HepG2 (cell line): ENCODE results near the gene ALDH3B1. TPM values are rescaled to one million over a fixed set of nuclear protein-coding genes. Genes with fewer than 3 reads are reported as not detected.
A peak's percentile ranks its signal among the peaks of the same experiment; 100 is the strongest.

Experiments used
- MED8 ChIP-seq: sonication (generic); formaldehyde crosslinking; IDR thresholded peaks from 2 replicates; pipeline ENCODE4 v1.8.1; 2023; ENCODE audit warnings: mild to moderate bottlenecking, missing genetic modification reagents; ENCODE audit not compliant: insufficient replicate concordance
- MTA3 ChIP-seq: sonication (generic); formaldehyde crosslinking; IDR thresholded peaks from 2 replicates; pipeline ENCODE4 v1.4.0; 2020; ENCODE audit warnings: missing genetic modification reagents
- PLRG1 ChIP-seq: fragments of 450-650 bp; conservative IDR thresholded peaks from 2 replicates; pipeline ENCODE4 v1.6.1; 2016
- PPARG ChIP-seq: conservative IDR thresholded peaks from 2 replicates; pipeline ENCODE4 v1.6.1; 2016; ENCODE audit warnings: missing biosample characterization, missing genetic modification reagents
- SMARCE1 ChIP-seq: fragments of 450-650 bp; IDR thresholded peaks from 2 replicates; pipeline ENCODE4 v1.6.1; 2017; ENCODE audit warnings: borderline replicate concordance
- polyA plus RNA-seq, 8 experiments: library from polyadenylated mRNA; depleted of rRNA in 3 of 8; stranded (reverse) in 7 of 8; unstranded in 1 of 8; fragments of >200 nt; fragmentation: Illumina TruSeq in 4 of 8; extraction: Trizol in 4 of 8; gene quantifications; 2 replicates each; pipeline versions ENCODE4 v1.2.1 to v1.2.3, GENCODE V29; 2011 to 2016; ENCODE audit warnings: low read depth in 4 of 8, missing spikeins in 1 of 8, mixed read lengths in 1 of 8; ENCODE audit not compliant: insufficient read depth in 1 of 8
- total RNA-seq, 5 experiments: library from RNA; depleted of rRNA; stranded (reverse); fragments of >200 nt; fragmentation: Illumina TruSeq; extraction: Trizol; gene quantifications; 2 replicates each; pipeline ENCODE4 v1.2.3, GENCODE V29; 2016; ENCODE audit warnings: low read depth in 1 of 5
- TF ChIP-seq, protein P1 (sequence below): sonication (generic); formaldehyde crosslinking; IDR thresholded peaks from 2 replicates; pipeline ENCODE4 v1.8.0; 2022; ENCODE audit warnings: mild to moderate bottlenecking, missing genetic modification reagents
- TF ChIP-seq, protein P2 (sequence below): sonication (generic); formaldehyde crosslinking; IDR thresholded peaks from 2 replicates; pipeline ENCODE4 v1.8.0; 2022; ENCODE audit warnings: mild to moderate bottlenecking, missing genetic modification reagents, moderate library complexity
- TF ChIP-seq, protein P3 (sequence below): IDR thresholded peaks from 2 replicates; pipeline ENCODE4 v1.6.1; 2016; ENCODE audit warnings: control low read depth
- TF ChIP-seq, protein P4 (sequence below): sonication (generic); formaldehyde crosslinking; IDR thresholded peaks from one replicate; pipeline ENCODE4 v1.5.1; 2020; ENCODE audit warnings: mild to moderate bottlenecking, missing genetic modification reagents; ENCODE audit errors: not compliant biosample characterization
- TF ChIP-seq, protein P5 (sequence below), 2 experiments: sonication (generic) in 1 of 2; formaldehyde crosslinking in 1 of 2; IDR thresholded peaks; 2 replicates each; pipeline versions ENCODE4 v1.6.1 to v1.9.0; 2014 to 2022; ENCODE audit warnings: antibody characterized with exemption in 1 of 2, borderline replicate concordance in 1 of 2, inconsistent platforms in 1 of 2, low read depth in 1 of 2, missing genetic modification reagents in 1 of 2

ALDH3B1 gene
- total and polyA plus RNA-seq, 2 of the 13 experiments (the other 11 are each of a cell fraction or from before 2014, with no cell fraction given): 4.0 to 6.7 TPM

DNA sequence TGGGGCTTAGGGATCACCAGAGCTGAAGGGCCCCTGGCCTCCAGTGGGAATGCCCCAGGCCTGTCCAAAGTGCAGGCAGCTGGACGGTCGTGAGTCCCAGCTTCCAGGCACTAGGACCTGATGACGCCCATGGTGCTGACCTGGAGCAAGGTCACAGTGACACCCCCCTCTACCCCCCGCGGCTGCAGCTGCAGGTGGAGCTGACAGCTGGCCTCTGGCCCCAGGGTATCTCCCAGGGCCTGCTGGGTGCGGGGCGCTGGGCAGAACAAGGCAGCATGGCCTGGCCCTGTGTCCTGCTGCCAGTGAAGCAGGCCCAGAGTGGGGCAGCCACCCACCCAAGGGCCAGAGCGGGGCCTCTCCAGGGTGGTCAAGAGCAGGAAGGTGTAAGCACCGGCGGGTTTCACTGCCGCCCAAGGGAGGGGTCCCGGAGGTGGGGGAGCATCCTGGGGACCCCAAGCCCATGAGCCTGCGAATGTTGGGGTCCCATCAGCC is 28.1 kb downstream of the ALDH3B1 start (continued):
- TF ChIP-seq, protein P1, sequence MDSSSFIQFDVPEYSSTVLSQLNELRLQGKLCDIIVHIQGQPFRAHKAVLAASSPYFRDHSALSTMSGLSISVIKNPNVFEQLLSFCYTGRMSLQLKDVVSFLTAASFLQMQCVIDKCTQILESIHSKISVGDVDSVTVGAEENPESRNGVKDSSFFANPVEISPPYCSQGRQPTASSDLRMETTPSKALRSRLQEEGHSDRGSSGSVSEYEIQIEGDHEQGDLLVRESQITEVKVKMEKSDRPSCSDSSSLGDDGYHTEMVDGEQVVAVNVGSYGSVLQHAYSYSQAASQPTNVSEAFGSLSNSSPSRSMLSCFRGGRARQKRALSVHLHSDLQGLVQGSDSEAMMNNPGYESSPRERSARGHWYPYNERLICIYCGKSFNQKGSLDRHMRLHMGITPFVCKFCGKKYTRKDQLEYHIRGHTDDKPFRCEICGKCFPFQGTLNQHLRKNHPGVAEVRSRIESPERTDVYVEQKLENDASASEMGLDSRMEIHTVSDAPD (CRISPR knock-in tag): no peak
- TF ChIP-seq, protein P2, sequence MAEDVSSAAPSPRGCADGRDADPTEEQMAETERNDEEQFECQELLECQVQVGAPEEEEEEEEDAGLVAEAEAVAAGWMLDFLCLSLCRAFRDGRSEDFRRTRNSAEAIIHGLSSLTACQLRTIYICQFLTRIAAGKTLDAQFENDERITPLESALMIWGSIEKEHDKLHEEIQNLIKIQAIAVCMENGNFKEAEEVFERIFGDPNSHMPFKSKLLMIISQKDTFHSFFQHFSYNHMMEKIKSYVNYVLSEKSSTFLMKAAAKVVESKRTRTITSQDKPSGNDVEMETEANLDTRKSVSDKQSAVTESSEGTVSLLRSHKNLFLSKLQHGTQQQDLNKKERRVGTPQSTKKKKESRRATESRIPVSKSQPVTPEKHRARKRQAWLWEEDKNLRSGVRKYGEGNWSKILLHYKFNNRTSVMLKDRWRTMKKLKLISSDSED (CRISPR knock-in tag): no peak
- TF ChIP-seq SMARCE1: no peak
- TF ChIP-seq, protein P3, sequence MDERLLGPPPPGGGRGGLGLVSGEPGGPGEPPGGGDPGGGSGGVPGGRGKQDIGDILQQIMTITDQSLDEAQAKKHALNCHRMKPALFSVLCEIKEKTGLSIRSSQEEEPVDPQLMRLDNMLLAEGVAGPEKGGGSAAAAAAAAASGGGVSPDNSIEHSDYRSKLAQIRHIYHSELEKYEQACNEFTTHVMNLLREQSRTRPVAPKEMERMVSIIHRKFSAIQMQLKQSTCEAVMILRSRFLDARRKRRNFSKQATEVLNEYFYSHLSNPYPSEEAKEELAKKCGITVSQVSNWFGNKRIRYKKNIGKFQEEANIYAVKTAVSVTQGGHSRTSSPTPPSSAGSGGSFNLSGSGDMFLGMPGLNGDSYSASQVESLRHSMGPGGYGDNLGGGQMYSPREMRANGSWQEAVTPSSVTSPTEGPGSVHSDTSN (CRISPR knock-in tag): peak; percentile 64
- no peak for TF ChIP-seq MTA3 (CRISPR knock-in tag)
- TF ChIP-seq MED8 (CRISPR knock-in tag): peak; percentile 91
- TF ChIP-seq PLRG1: no peak
- TF ChIP-seq PPARG (CRISPR knock-in tag): peak; percentile 67
- TF ChIP-seq, protein P4, sequence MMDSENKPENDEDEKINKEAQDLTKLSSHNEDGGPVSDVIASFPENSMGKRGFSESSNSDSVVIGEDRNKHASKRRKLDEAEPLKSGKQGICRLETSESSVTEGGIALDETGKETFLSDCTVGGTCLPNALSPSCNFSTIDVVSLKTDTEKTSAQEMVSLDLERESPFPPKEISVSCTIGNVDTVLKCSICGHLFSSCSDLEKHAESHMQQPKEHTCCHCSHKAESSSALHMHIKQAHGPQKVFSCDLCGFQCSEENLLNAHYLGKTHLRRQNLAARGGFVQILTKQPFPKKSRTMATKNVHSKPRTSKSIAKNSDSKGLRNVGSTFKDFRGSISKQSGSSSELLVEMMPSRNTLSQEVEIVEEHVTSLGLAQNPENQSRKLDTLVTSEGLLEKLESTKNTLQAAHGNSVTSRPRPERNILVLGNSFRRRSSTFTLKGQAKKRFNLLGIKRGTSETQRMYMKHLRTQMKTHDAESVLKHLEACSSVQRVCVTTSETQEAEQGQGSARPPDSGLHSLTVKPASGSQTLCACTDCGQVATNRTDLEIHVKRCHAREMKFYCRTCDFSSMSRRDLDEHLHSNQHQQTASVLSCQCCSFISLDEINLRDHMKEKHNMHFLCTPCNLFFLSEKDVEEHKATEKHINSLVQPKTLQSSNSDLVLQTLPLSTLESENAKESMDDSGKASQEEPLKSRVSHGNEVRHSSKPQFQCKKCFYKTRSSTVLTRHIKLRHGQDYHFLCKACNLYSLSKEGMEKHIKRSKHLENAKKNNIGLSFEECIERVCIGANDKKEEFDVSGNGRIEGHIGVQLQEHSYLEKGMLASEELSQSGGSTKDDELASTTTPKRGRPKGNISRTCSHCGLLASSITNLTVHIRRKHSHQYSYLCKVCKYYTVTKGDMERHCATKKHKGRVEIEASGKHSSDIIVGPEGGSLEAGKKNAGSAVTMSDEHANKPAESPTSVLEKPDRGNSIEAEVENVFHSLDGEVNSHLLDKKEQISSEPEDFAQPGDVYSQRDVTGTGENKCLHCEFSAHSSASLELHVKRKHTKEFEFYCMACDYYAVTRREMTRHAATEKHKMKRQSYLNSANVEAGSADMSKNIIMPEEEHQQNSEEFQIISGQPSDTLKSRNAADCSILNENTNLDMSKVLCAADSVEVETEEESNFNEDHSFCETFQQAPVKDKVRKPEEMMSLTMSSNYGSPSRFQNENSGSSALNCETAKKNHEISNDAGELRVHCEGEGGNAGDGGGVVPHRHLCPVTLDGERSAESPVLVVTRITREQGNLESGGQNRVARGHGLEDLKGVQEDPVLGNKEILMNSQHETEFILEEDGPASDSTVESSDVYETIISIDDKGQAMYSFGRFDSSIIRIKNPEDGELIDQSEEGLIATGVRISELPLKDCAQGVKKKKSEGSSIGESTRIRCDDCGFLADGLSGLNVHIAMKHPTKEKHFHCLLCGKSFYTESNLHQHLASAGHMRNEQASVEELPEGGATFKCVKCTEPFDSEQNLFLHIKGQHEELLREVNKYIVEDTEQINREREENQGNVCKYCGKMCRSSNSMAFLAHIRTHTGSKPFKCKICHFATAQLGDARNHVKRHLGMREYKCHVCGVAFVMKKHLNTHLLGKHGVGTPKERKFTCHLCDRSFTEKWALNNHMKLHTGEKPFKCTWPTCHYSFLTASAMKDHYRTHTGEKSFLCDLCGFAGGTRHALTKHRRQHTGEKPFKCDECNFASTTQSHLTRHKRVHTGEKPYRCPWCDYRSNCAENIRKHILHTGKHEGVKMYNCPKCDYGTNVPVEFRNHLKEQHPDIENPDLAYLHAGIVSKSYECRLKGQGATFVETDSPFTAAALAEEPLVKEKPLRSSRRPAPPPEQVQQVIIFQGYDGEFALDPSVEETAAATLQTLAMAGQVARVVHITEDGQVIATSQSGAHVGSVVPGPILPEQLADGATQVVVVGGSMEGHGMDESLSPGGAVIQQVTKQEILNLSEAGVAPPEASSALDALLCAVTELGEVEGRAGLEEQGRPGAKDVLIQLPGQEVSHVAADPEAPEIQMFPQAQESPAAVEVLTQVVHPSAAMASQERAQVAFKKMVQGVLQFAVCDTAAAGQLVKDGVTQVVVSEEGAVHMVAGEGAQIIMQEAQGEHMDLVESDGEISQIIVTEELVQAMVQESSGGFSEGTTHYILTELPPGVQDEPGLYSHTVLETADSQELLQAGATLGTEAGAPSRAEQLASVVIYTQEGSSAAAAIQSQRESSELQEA (CRISPR knock-in tag): no peak
- TF ChIP-seq, protein P5, sequence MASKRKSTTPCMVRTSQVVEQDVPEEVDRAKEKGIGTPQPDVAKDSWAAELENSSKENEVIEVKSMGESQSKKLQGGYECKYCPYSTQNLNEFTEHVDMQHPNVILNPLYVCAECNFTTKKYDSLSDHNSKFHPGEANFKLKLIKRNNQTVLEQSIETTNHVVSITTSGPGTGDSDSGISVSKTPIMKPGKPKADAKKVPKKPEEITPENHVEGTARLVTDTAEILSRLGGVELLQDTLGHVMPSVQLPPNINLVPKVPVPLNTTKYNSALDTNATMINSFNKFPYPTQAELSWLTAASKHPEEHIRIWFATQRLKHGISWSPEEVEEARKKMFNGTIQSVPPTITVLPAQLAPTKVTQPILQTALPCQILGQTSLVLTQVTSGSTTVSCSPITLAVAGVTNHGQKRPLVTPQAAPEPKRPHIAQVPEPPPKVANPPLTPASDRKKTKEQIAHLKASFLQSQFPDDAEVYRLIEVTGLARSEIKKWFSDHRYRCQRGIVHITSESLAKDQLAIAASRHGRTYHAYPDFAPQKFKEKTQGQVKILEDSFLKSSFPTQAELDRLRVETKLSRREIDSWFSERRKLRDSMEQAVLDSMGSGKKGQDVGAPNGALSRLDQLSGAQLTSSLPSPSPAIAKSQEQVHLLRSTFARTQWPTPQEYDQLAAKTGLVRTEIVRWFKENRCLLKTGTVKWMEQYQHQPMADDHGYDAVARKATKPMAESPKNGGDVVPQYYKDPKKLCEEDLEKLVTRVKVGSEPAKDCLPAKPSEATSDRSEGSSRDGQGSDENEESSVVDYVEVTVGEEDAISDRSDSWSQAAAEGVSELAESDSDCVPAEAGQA (IDR thresholded peaks at IDR 0.05; ENCODE audit: low read depth): peak; percentile 57; the same call in 1 of the 2 replicates
- TF ChIP-seq, protein P5 (CRISPR knock-in tag; IDR thresholded peaks at IDR 0.05; ENCODE audit: borderline replicate concordance): 0 out of 2 replicates have a peak, but pooled peaks have one; percentile 14
